ENCODE data around the gene APBB2. TPM values are rescaled to one million over a fixed set of nuclear protein-coding genes. Genes with fewer than 3 reads are reported as not detected.

Gene APBB2
- total and polyA plus RNA-seq, 2 of the 8 experiments (the other 6 are each of a cell fraction or from before 2014, with no cell fraction given): 58.7 to 59.4 TPM

GRCh38 chr4:40845154-40845835, 369.0 kb downstream of the APBB2 start:
- Histone ChIP-seq H3K4me1 (replicated peaks in 1 of 4; ENCODE audit: control insufficient read depth in 3 of 4, insufficient read depth in 4 of 4, low read length in 3 of 4) (peaks cover 0 to 10% (median 5%) of the 10 kb centered on the region in 4 experiments; a peak in 4 of 7 replicates), H3K56ac (replicated peaks; ENCODE audit: insufficient read length, low read depth, low read length) (no peak overlapping the region), H2BK12ac (ENCODE audit: low read depth, low read length) (no peak overlapping the region), H3K27ac (ENCODE audit: low read depth, low read length) (no peak overlapping the region), H2BK120ac (replicated peaks; ENCODE audit: low read depth, low read length) (no peak overlapping the region), H2BK5ac (ENCODE audit: low read depth, low read length) (no peak overlapping the region), H3K23ac (ENCODE audit: insufficient read length) (no peak overlapping the region), H3K14ac (ENCODE audit: insufficient read length) (no peak overlapping the region), H2AFZ (ENCODE audit: low read length) (no peak overlapping the region), H4K5ac (ENCODE audit: insufficient read length, low read depth, low read length) (no peak overlapping the region), H3K4ac (replicated peaks; ENCODE audit: insufficient read length, low read depth, low read length) (no peak overlapping the region), H2AK5ac (ENCODE audit: low read depth, low read length) (no peak overlapping the region), H3K79me2 (ENCODE audit: control insufficient read depth in 1 of 2, insufficient read depth in 2 of 2, low read length in 2 of 2) (peaks cover 0 to 82% of the 10 kb centered on the region in 2 experiments; a peak in 2 of 4 replicates), H3K4me3 (ENCODE audit: extremely low read depth in 1 of 4, insufficient read depth in 2 of 4, low read depth in 3 of 4, low read length in 4 of 4) (no peak overlapping the region), H4K91ac (replicated peaks; ENCODE audit: insufficient read length, low read length) (no peak overlapping the region), H3K23me2 (ENCODE audit: low read depth, low read length) (no peaks in the 10 kb centered on the region), H4K8ac (ENCODE audit: extremely low read depth, insufficient read depth, low read length) (no peak overlapping the region), H2BK20ac (ENCODE audit: low read length) (no peak overlapping the region), H3K9ac (replicated peaks in 1 of 4; ENCODE audit: extremely low read depth in 1 of 4, low read depth in 3 of 4, low read length in 3 of 4) (no peak overlapping the region), H3K36me3 (ENCODE audit: control insufficient read depth in 2 of 4, insufficient read depth in 4 of 4, low read length in 3 of 4) (peaks cover 0 to 3% (median 0%) of the 10 kb centered on the region in 4 experiments; a peak in 1 of 8 replicates), H3K18ac (ENCODE audit: extremely low read depth, low read length) (no peak overlapping the region), H4K20me1 (replicated peaks in 1 of 2; ENCODE audit: control insufficient read depth in 1 of 2, insufficient read depth in 2 of 2, low read length in 2 of 2) (peaks cover 13% of the 10 kb centered on the region in 2 experiments), H3K27me3 (replicated peaks in 1 of 4; ENCODE audit: control insufficient read depth in 3 of 4, extremely low read depth in 1 of 4, insufficient read depth in 3 of 4, low read length in 3 of 4) (no peaks in the 10 kb centered on the region), H3K9me3 (ENCODE audit: insufficient read depth in 2 of 2, low read depth in 1 of 2, low read length in 1 of 2) (no peaks in the 10 kb centered on the region), H2BK15ac (ENCODE audit: low read length) (no peak overlapping the region), H3K79me1 (ENCODE audit: low read depth, low read length) (peaks cover 12% of the 10 kb centered on the region; the same call in 1 of the 2 replicates), H3K4me2 (ENCODE audit: insufficient read depth in 1 of 2, low read depth in 2 of 2, low read length in 2 of 2) (no peak overlapping the region)
- 94% methylated on average over 10 of the region's 10 CpGs; no CpG with 5 or more reads in 1 of the 2 experiments for WGBS, 2 experiments (ENCODE audit: extremely low coverage in 1 of 2, insufficient coverage in 1 of 2, insufficient read length in 1 of 2, insufficient replicate concordance in 2 of 2, low coverage in 1 of 2, low lambda C conversion rate in 2 of 2, missing lambda C conversion rate in 1 of 2)
- ChIA-PET CTCF (ENCODE audit: partially characterized antibody) (interaction anchor here (1.0 to 8.9 kb wide), 7 partner anchors 9 to 111 kb away, joined by 3 to 97 read pairs (median 13); no protein-coding TSS in a partner anchor), POLR2A (ENCODE audit: partially characterized antibody) (interaction anchor here (1.0 to 5.7 kb wide), 4 partner anchors 9 to 412 kb away, joined by 3 to 37 read pairs (median 4); partner anchors contain the start of gene UCHL1)
- FAIRE-seq: no peak
- DNase-seq (ENCODE audit: low read depth in 1 of 2, low spot score in 2 of 2): no peak
- TF ChIP-seq E2F6 (IDR thresholded peaks at IDR 0.05) (no peak), CBX8 (IDR thresholded peaks at IDR 0.05; ENCODE audit: borderline replicate concordance, low read depth, low read length) (no peak), POLR2A (IDR thresholded peaks at IDR 0.05; ENCODE audit: control extremely low read depth in 1 of 2, low read depth in 2 of 2, low read length in 2 of 2) (no peak), POLR2AphosphoS5 (IDR thresholded peaks at IDR 0.05; ENCODE audit: low read depth, low read length) (no peak), TAF1 (IDR thresholded peaks at IDR 0.05; ENCODE audit: low read depth, low read length) (no peak), EZH2 (IDR thresholded peaks at IDR 0.05; ENCODE audit: low read depth, low read length, severe bottlenecking) (no peak), CEBPB (IDR thresholded peaks at IDR 0.05; ENCODE audit: low read depth, low read length) (no peak), POU5F1 (IDR thresholded peaks at IDR 0.05; ENCODE audit: low read depth, low read length) (no peak), KDM4A (IDR thresholded peaks at IDR 0.05; ENCODE audit: low read depth, low read length, severe bottlenecking) (no peak), SP1 (IDR thresholded peaks at IDR 0.05; ENCODE audit: low read depth, low read length) (no peak)

Measured in H1 (cell line).